Activated gamma-delta T cell (primary cell): Measurements from ENCODE around the gene ACOT8.

ENCODE experiments used
- DNase-seq: peaks from one replicate; lab custom pipeline; 2025; lab: John Stamatoyannopoulos, UW

Gene ACOT8

GRCh38 chr20:45792317-45793118, 64.7 kb downstream of the ACOT8 start:
- no peak for DNase-seq
